Neural cell (in vitro differentiated cells): ENCODE data around the gene PPP1R1A. TPM values are rescaled to one million over a fixed set of nuclear protein-coding genes. Genes with fewer than 3 reads are reported as not detected.

Source experiments
- H2AFZ ChIP-seq: fragments of 200-600, 300-800 bp; sonication (generic), shearing (Covaris generic); 2 replicates; pipeline ENCODE4 v1.6.0; 2014; ENCODE audit warnings: low read depth, mild to moderate bottlenecking, antibody characterized with exemption, low read length, moderate library complexity
- H3F3A ChIP-seq: fragments of 200-600 bp; shearing (Covaris generic); 2 replicates; pipeline ENCODE4 v1.6.1; 2016; ENCODE audit warnings: mild to moderate bottlenecking, moderate library complexity, mixed read lengths, antibody characterized with exemption, low read length; ENCODE audit not compliant: insufficient read depth, poor library complexity, severe bottlenecking
- H3K27ac ChIP-seq: fragments of 200-600, 300-800 bp; sonication (generic), shearing (Covaris generic); 2 replicates; pipeline ENCODE4 v1.5.1; 2014; ENCODE audit warnings: mild to moderate bottlenecking, low read length, moderate library complexity
- H3K27me3 ChIP-seq: fragments of 300-800, 200-600 bp; sonication (generic), shearing (Covaris generic); 2 replicates; pipeline ENCODE4 v1.6.0; 2014; ENCODE audit warnings: mild to moderate bottlenecking, low read depth, low read length, moderate library complexity; ENCODE audit not compliant: insufficient read depth
- H3K36me3 ChIP-seq: fragments of 300-800, 200-600 bp; sonication (generic), shearing (Covaris generic); 2 replicates; pipeline ENCODE4 v1.5.1; 2014; ENCODE audit warnings: mild to moderate bottlenecking, antibody characterized with exemption, low read length, moderate library complexity; ENCODE audit not compliant: insufficient read depth
- H3K4me2 ChIP-seq: fragments of 300-800, 200-600 bp; sonication (generic), shearing (Covaris generic); 2 replicates; pipeline ENCODE4 v1.6.0; 2014; ENCODE audit warnings: mild to moderate bottlenecking, low read length
- H3K4me3 ChIP-seq: fragments of 300-800, 200-600 bp; sonication (generic), shearing (Covaris generic); 2 replicates; pipeline ENCODE4 v1.5.1; 2014; ENCODE audit warnings: mild to moderate bottlenecking, low read length, moderate library complexity
- H3K79me2 ChIP-seq: fragments of 200-600 bp; shearing (Covaris generic); replicated peaks from 2 replicates; pipeline ENCODE4 v1.6.0; 2014; ENCODE audit warnings: mild to moderate bottlenecking, low read length, moderate library complexity; ENCODE audit not compliant: insufficient read depth
- H3K9ac ChIP-seq: fragments of 300-800, 200-600 bp; sonication (generic), shearing (Covaris generic); 2 replicates; pipeline ENCODE4 v1.6.1; 2016; ENCODE audit warnings: mild to moderate bottlenecking, low read length, mixed read lengths
- H3K9me2 ChIP-seq: fragments of 200-600 bp; shearing (Covaris generic); 2 replicates; pipeline ENCODE4 v1.6.1; 2016; ENCODE audit warnings: mild to moderate bottlenecking, low read length, mixed read lengths; ENCODE audit not compliant: insufficient read depth
- H3K9me3 ChIP-seq: fragments of 200-600, 300-800 bp; sonication (generic), shearing (Covaris generic); 2 replicates; pipeline ENCODE4 v1.6.1; 2016; ENCODE audit warnings: mild to moderate bottlenecking, mixed run types, low read length, moderate library complexity, mixed read lengths
- H4K20me1 ChIP-seq: fragments of 200-600 bp; shearing (Covaris generic); 2 replicates; pipeline ENCODE4 v1.6.1; 2016; ENCODE audit warnings: mild to moderate bottlenecking, mixed run types; ENCODE audit not compliant: insufficient read depth
- CTCF ChIP-seq: fragments of 450-650 bp; IDR thresholded peaks from 2 replicates; pipeline ENCODE4 v1.5.1; 2014; ENCODE audit warnings: antibody characterized with exemption, mild to moderate bottlenecking, moderate library complexity; ENCODE audit not compliant: poor library complexity, severe bottlenecking
- EP300 ChIP-seq: fragments of 450-650 bp; conservative IDR thresholded peaks from 2 replicates; pipeline ENCODE4 v1.6.1; 2014; ENCODE audit warnings: antibody characterized with exemption, mild to moderate bottlenecking, moderate library complexity; ENCODE audit not compliant: poor library complexity, severe bottlenecking
- EZH2 ChIP-seq: fragments of 200-600, 300-800 bp; shearing (Covaris generic), sonication (generic); IDR thresholded peaks from 2 replicates; pipeline ENCODE4 v1.6.1; 2014; ENCODE audit warnings: antibody characterized with exemption, low read length, borderline replicate concordance, mild to moderate bottlenecking; ENCODE audit not compliant: insufficient read depth, poor library complexity, severe bottlenecking
- MXI1 ChIP-seq: fragments of 450-650 bp; conservative IDR thresholded peaks from 2 replicates; pipeline ENCODE4 v1.6.1; 2014; ENCODE audit warnings: antibody characterized with exemption, mild to moderate bottlenecking; ENCODE audit not compliant: poor library complexity, severe bottlenecking
- POLR2AphosphoS5 ChIP-seq: IDR thresholded peaks from 2 replicates; pipeline ENCODE4 v1.6.1; 2012
- RAD21 ChIP-seq: fragments of 450-650 bp; conservative IDR thresholded peaks from 2 replicates; pipeline ENCODE4 v1.6.1; 2014; ENCODE audit warnings: antibody characterized with exemption, mild to moderate bottlenecking, moderate library complexity
- REST ChIP-seq: IDR thresholded peaks from 2 replicates; pipeline ENCODE4 v1.6.1; 2012; ENCODE audit warnings: borderline replicate concordance
- SMC3 ChIP-seq: fragments of 450-650 bp; conservative IDR thresholded peaks from 2 replicates; pipeline ENCODE4 v1.6.1; 2014; ENCODE audit warnings: antibody characterized with exemption, mild to moderate bottlenecking, moderate library complexity; ENCODE audit not compliant: poor library complexity
- TAF1 ChIP-seq: IDR thresholded peaks from 2 replicates; pipeline ENCODE4 v1.6.1; 2012; ENCODE audit warnings: low read depth
- polyA plus RNA-seq: library from polyadenylated mRNA; depleted of rRNA; stranded (reverse); fragments of >200 nt; gene quantifications from 2 replicates; pipeline ENCODE4 v1.2.3, GENCODE V29; 2014

PPP1R1A gene
- polyA plus RNA-seq, 1 donor from 2014 or later = 28.9 TPM

- Histone ChIP-seq H3K79me2 (no peaks in the 10 kb centered on the region), H3K9ac (no peak overlapping the region), H2AFZ (no peak overlapping the region), H4K20me1 (no peaks in the 10 kb centered on the region), H3F3A (no peaks in the 10 kb centered on the region), H3K9me3 (no peaks in the 10 kb centered on the region), H3K4me2 (no peak overlapping the region), H3K27ac (no peak overlapping the region), H3K9me2 (no peaks in the 10 kb centered on the region), H3K27me3 (no peaks in the 10 kb centered on the region), H3K36me3 (no peaks in the 10 kb centered on the region), H3K4me3 (no peak overlapping the region)
- TF ChIP-seq CTCF (no peak), SMC3 (no peak), MXI1 (no peak), POLR2AphosphoS5 (no peak), REST (no peak), EZH2 (no peak), RAD21 (no peak)
Measured at GRCh38 chr12:54541751-54542290, 46.6 kb downstream of the PPP1R1A start.

- TF ChIP-seq EZH2 (no peak), REST (no peak), TAF1 (no peak), MXI1 (no peak), EP300 (no peak), RAD21 (no peak), SMC3 (no peak), POLR2AphosphoS5 (no peak), CTCF (no peak)
Measured at GRCh38 chr12:54538136-54538700, 50.2 kb downstream of the PPP1R1A start.

More at GRCh38 chr12:54538136-54538700, 50.2 kb downstream of the PPP1R1A start:
- no peak overlapping the region for H3K4me3 ChIP-seq
- no peaks in the 10 kb centered on the region for H3K36me3 ChIP-seq
- H3K79me2 ChIP-seq = no peaks in the 10 kb centered on the region
- H2AFZ ChIP-seq = no peak overlapping the region
- no peaks in the 10 kb centered on the region for H3K9me3 ChIP-seq
- no peak overlapping the region for H3K4me2 ChIP-seq
- no peaks in the 10 kb centered on the region for H3K9me2 ChIP-seq
- H3K27ac ChIP-seq = no peak overlapping the region
- H3K27me3 ChIP-seq = no peaks in the 10 kb centered on the region
- no peak overlapping the region for H3K9ac ChIP-seq
- no peaks in the 10 kb centered on the region for H4K20me1 ChIP-seq
- H3F3A ChIP-seq = no peaks in the 10 kb centered on the region
